Activated CD4-positive, alpha-beta T cell treated with anti-CD3 and anti-CD28 coated beads for 36 hours (primary cell): ENCODE data around the gene RABL6. TPM values are rescaled to one million over a fixed set of nuclear protein-coding genes. Genes with fewer than 3 reads are reported as not detected.

ENCODE experiments used
- ATAC-seq: fragments of 200-7000 bp; cut with Tn5 transposase; one replicate; pipeline ENCODE4 v1.10.0; 2021; ENCODE audit warnings: mild to moderate bottlenecking, moderate library complexity
- CTCF ChIA-PET: fragments of 350-600 bp; sonication (Branson Sonifier 250); formaldehyde crosslinking; loops from one replicate; lab custom pipeline; 2021; ENCODE audit warnings: antibody characterized with exemption; lab: Charles Lee
- POLR2A ChIA-PET: fragments of 350-600 bp; sonication (Branson Sonifier 250); formaldehyde crosslinking; loops from one replicate; lab custom pipeline; 2021; ENCODE audit warnings: antibody characterized with exemption, inconsistent platforms; lab: Charles Lee
- DNase-seq: peaks from one replicate; pipeline ENCODE4 v3.0.0-alpha.2; 2020
- H3K27ac Mint-ChIP-seq: one replicate; pipeline ENCODE4 v1.8.0; 2021; ENCODE audit warnings: mixed read lengths
- H3K27me3 Mint-ChIP-seq: one replicate; pipeline ENCODE4 v1.8.0; 2021; ENCODE audit warnings: mixed read lengths
- H3K36me3 Mint-ChIP-seq: one replicate; pipeline ENCODE4 v1.8.0; 2021; ENCODE audit warnings: low read depth, mixed read lengths
- H3K4me1 Mint-ChIP-seq: one replicate; pipeline ENCODE4 v1.8.0; 2021; ENCODE audit warnings: mixed read lengths
- H3K4me3 Mint-ChIP-seq: one replicate; pipeline ENCODE4 v1.8.0; 2021; ENCODE audit warnings: mild to moderate bottlenecking, moderate library complexity, mixed read lengths
- H3K9me3 Mint-ChIP-seq: one replicate; pipeline ENCODE4 v1.8.0; 2021; ENCODE audit warnings: low read depth, mixed read lengths
- intact Hi-C, 2 experiments: fragments of 100-400 bp; cut with DNase I in 1 of 2; cut with micrococcal nuclease in 1 of 2; formaldehyde crosslinking; loops; one replicate each; pipeline versions ENCODE4 v1.14.2 to v1.15.1; 2022 to 2024; cut with DNase I, micrococcal nuclease
- total RNA-seq, 2 experiments: library from RNA; stranded (reverse); gene quantifications; one replicate each; pipeline ENCODE4 v1.2.3, GENCODE V29; 2021

Gene RABL6
- total RNA-seq, 2 experiments from 2014 or later: 66.2 to 71.8 TPM

GRCh38 chr9:136805207-136805740 lies 2.5 kb upstream of the RABL6 start:
- no peak overlapping the region for H3K27ac Mint-ChIP-seq
- peaks cover 7% of the 10 kb centered on the region for H3K36me3 Mint-ChIP-seq
- CTCF ChIA-PET: interaction anchor here (1.0 to 1.1 kb wide), 2 partner anchors 143 to 241 kb away, joined by 3 to 4 read pairs; partner anchors contain the start of gene NPDC1
- intact Hi-C loops: loop anchor here in 1 of 2 experiments (10.0 kb wide), 1 partner anchor 690 kb away; the partner anchor contains the start of gene TMEM250
- H3K9me3 Mint-ChIP-seq: no peaks in the 10 kb centered on the region
- H3K4me3 Mint-ChIP-seq: peak overlapping the region; percentile 35
- peaks cover 35% of the 10 kb centered on the region for H3K4me1 Mint-ChIP-seq
- ATAC-seq (no peak), DNase-seq (no peak)
- peaks cover 4% of the 10 kb centered on the region for H3K27me3 Mint-ChIP-seq
- POLR2A ChIA-PET: no interaction called here

GRCh38 chr9:136806067-136806466 lies 1.7 kb upstream of the RABL6 start:
- DNase-seq (no peak), ATAC-seq (no peak)
- POLR2A ChIA-PET: no interaction called here
- Mint-ChIP-seq H3K27ac (peak overlapping the region; percentile 8), H3K4me1 (peaks cover 33% of the 10 kb centered on the region), H3K27me3 (peaks cover 3% of the 10 kb centered on the region), H3K4me3 (peak overlapping the region; percentile 81), H3K36me3 (peaks cover 12% of the 10 kb centered on the region), H3K9me3 (no peaks in the 10 kb centered on the region)
- CTCF ChIA-PET: interaction anchor here (0.6 to 2.4 kb wide), 8 partner anchors 11 to 241 kb away, joined by 3 to 8 read pairs (median 4); partner anchors contain the start of gene NPDC1
- intact Hi-C loops: loop anchor here in 1 of 2 experiments (10.0 kb wide), 1 partner anchor 691 kb away; the partner anchor contains the start of gene TMEM250

GRCh38 chr9:136806631-136807201 lies 1.0 kb upstream of the RABL6 start:
- no peak for ATAC-seq
- ChIA-PET CTCF (interaction anchor here (0.7 to 4.8 kb wide), 7 partner anchors 13 to 228 kb away, joined by 3 to 21 read pairs (median 5); partner anchors contain the start of gene AJM1), POLR2A (no interaction called here)
- Mint-ChIP-seq H3K4me3 (peak overlapping the region; percentile 81), H3K27me3 (peaks cover 3% of the 10 kb centered on the region), H3K9me3 (no peaks in the 10 kb centered on the region), H3K4me1 (peaks cover 29% of the 10 kb centered on the region), H3K36me3 (peaks cover 12% of the 10 kb centered on the region), H3K27ac (peak overlapping the region; percentile 88)
- DNase-seq: no peak
- intact Hi-C loops: loop anchor here (1.0 to 10.0 kb wide), 9 partner anchors 15 to 799 kb away; partner anchors contain the start of genes ARRDC1 (in 1 of the 2), EDF1 (in 1 of the 2), FBXW5 (in 1 of the 2) and NOTCH1 (in 1 of the 2)

GRCh38 chr9:136808075-136808805 lies 492 bp downstream of the RABL6 start:
- Mint-ChIP-seq H3K36me3 (peaks cover 18% of the 10 kb centered on the region), H3K4me1 (peaks cover 38% of the 10 kb centered on the region), H3K27ac (no peak overlapping the region), H3K4me3 (peak overlapping the region; percentile 73), H3K9me3 (no peaks in the 10 kb centered on the region), H3K27me3 (no peaks in the 10 kb centered on the region)
- ChIA-PET CTCF (interaction anchor here (0.6 to 4.8 kb wide), 6 partner anchors 14 to 349 kb away, joined by 3 to 21 read pairs (median 4); partner anchors contain the start of gene AJM1), POLR2A (no interaction called here)
- peak; percentile 57 for DNase-seq
- intact Hi-C loops: loop anchor here in 1 of 2 experiments (10.0 kb wide), 1 partner anchor 693 kb away; the partner anchor contains the start of gene TMEM250
- ATAC-seq: peak; percentile 32

GRCh38 chr9:136808806-136809158 lies 1.0 kb downstream of the RABL6 start:
- no peak for DNase-seq
- peaks cover 19% of the 10 kb centered on the region for H3K36me3 Mint-ChIP-seq
- ATAC-seq: no peak
- no peaks in the 10 kb centered on the region for H3K9me3 Mint-ChIP-seq
- peak overlapping the region; percentile 73 for H3K4me3 Mint-ChIP-seq
- peaks cover 38% of the 10 kb centered on the region for H3K4me1 Mint-ChIP-seq
- ChIA-PET CTCF (interaction anchor here (0.8 to 4.8 kb wide), 4 partner anchors 34 to 349 kb away, joined by 4 to 21 read pairs (median 4); partner anchors contain the start of gene AJM1), POLR2A (no interaction called here)
- intact Hi-C loops: loop anchor here in 1 of 2 experiments (10.0 kb wide), 1 partner anchor 694 kb away; the partner anchor contains the start of gene TMEM250
- no peaks in the 10 kb centered on the region for H3K27me3 Mint-ChIP-seq
- peak overlapping the region; percentile 24 for H3K27ac Mint-ChIP-seq

- Mint-ChIP-seq H3K4me1 (peaks cover 19% of the 10 kb centered on the region), H3K27me3 (no peaks in the 10 kb centered on the region), H3K9me3 (no peaks in the 10 kb centered on the region), H3K27ac (no peak overlapping the region), H3K36me3 (peaks cover 37% of the 10 kb centered on the region), H3K4me3 (no peak overlapping the region)
- CTCF ChIA-PET: interaction anchor here (0.6 to 3.1 kb wide), 4 partner anchors 27 to 251 kb away, joined by 3 to 15 read pairs (median 3); partner anchors contain the start of gene AJM1
- DNase-seq: no peak
- intact Hi-C loops: no loop called here
- POLR2A ChIA-PET: no interaction called here
- no peak for ATAC-seq
These were observed 7.1 kb downstream of the RABL6 start for GRCh38 chr9:136814725-136815421.

GRCh38 chr9:136815422-136815782 lies 7.7 kb downstream of the RABL6 start:
- Mint-ChIP-seq H3K27me3 (no peaks in the 10 kb centered on the region), H3K27ac (no peak overlapping the region), H3K4me1 (peaks cover 17% of the 10 kb centered on the region), H3K4me3 (no peak overlapping the region), H3K9me3 (no peaks in the 10 kb centered on the region), H3K36me3 (peaks cover 34% of the 10 kb centered on the region)
- POLR2A ChIA-PET: interaction anchor here (0.6 kb wide), 1 partner anchor 437 kb away, joined by 4 read pairs; no protein-coding TSS in a partner anchor
- no peak for ATAC-seq
- CTCF ChIA-PET: interaction anchor here (0.6 to 3.1 kb wide), 5 partner anchors 23 to 251 kb away, joined by 3 to 15 read pairs (median 3); partner anchors contain the start of gene AJM1
- no peak for DNase-seq
- intact Hi-C loops: no loop called here

- ChIA-PET CTCF (interaction anchor here (0.6 kb wide), 1 partner anchor 153 kb away, joined by 4 read pairs; no protein-coding TSS in a partner anchor), POLR2A (no interaction called here)
- Mint-ChIP-seq H3K27ac (no peak overlapping the region), H3K4me3 (no peak overlapping the region), H3K4me1 (peaks cover 12% of the 10 kb centered on the region), H3K9me3 (no peaks in the 10 kb centered on the region), H3K36me3 (peaks cover 24% of the 10 kb centered on the region), H3K27me3 (no peaks in the 10 kb centered on the region)
- intact Hi-C loops: no loop called here
- peak; percentile 44 for ATAC-seq
- no peak for DNase-seq
These were observed 13.4 kb downstream of the RABL6 start for GRCh38 chr9:136820971-136821825.

- ChIA-PET POLR2A (interaction anchor here (0.6 kb wide), 1 partner anchor 63 kb away, joined by 4 read pairs; no protein-coding TSS in a partner anchor), CTCF (interaction anchor here (0.6 to 0.7 kb wide), 2 partner anchors 11 to 152 kb away, joined by 3 to 4 read pairs; no protein-coding TSS in a partner anchor)
- no peaks in the 10 kb centered on the region for H3K27me3 Mint-ChIP-seq
- intact Hi-C loops: no loop called here
- no peak overlapping the region for H3K4me3 Mint-ChIP-seq
- H3K9me3 Mint-ChIP-seq: no peaks in the 10 kb centered on the region
- H3K36me3 Mint-ChIP-seq: peaks cover 18% of the 10 kb centered on the region
- no peak for ATAC-seq
- peaks cover 11% of the 10 kb centered on the region for H3K4me1 Mint-ChIP-seq
- DNase-seq: no peak
- no peak overlapping the region for H3K27ac Mint-ChIP-seq
These were observed 14.2 kb downstream of the RABL6 start for GRCh38 chr9:136821826-136822544.
